Measurements from ENCODE around the gene ADARB2. TPM values are rescaled to one million over a fixed set of nuclear protein-coding genes. Genes with fewer than 3 reads are reported as not detected.
"Not testable (repeated sequence)": the region's sequence is repeated elsewhere in the genome, so short reads cannot be mapped to it uniquely, and the experiment has no call there.

The ADARB2 gene
- total RNA-seq, 2 donors from 2014 or later, result 8.0 to 12.2 TPM

DNA sequence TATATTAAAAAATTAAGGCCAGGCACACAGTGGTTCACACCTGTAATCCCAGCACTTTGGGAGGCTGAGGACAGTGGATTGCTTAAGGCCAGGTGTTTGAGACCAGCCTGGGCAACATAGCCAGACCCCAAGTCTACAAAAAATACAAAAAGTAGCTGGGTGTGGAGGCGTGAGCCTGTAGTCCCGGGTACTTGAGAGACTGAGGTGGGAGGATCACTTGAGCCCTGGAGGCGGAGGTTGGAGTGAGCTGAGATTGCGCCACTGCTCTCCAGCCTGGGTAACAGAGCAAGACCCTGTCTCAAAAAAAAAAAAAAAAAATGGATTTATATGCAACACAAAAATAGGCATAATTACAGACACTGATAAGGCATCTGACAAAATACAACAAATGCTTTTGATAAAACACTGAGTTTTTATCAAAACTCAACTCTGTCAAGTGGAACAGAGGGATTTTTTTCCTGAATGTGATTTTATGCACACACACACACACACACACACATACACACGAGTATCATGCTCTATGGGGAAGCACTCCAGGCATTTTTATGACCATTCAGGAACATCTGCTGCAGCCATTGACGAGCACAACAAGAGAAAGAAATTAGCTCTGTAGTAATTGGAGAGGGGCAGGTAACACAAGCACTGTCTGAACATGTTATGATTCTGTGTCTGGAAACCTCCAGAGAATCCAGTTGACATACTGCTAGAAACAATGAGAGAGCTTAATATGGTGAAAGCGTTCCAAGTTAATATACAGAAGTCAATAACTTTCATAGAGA is 488.0 kb downstream of the ADARB2 start:
- H3K4me3 ChIP-seq, result no peak overlapping the region
- WGBS, 2 donors, result 57 to 69% methylated on average over 7 of the region's 7 CpGs
- no peak for TF ChIP-seq CTCF (IDR thresholded peaks at IDR 0.05)
- no peaks in the 10 kb centered on the region for H3K9me3 ChIP-seq
- H3K27me3 ChIP-seq, result no peaks in the 10 kb centered on the region
- H3K4me1 ChIP-seq, result no peaks in the 10 kb centered on the region
- ATAC-seq (no peak), DNase-seq (no peak)
- H3K27ac ChIP-seq, result no peak overlapping the region
- H3K36me3 ChIP-seq (replicated peaks in 1 of 2; ENCODE audit: insufficient read depth in 1 of 2, low read depth in 2 of 2), result no peaks in the 10 kb centered on the region
- intact Hi-C loops (cut with DNase I), result no loop called here

GRCh38 chr10:1248262-1248630 is 489.1 kb downstream of the ADARB2 start:
- H3K27ac ChIP-seq; H3K4me3 ChIP-seq; ATAC-seq; H3K27me3 ChIP-seq; DNase-seq; H3K9me3 ChIP-seq; H3K4me1 ChIP-seq; H3K36me3 ChIP-seq (replicated peaks in 1 of 2; ENCODE audit: insufficient read depth in 1 of 2, low read depth in 2 of 2); intact Hi-C loops (cut with DNase I): not testable (repeated sequence)
- WGBS, 2 donors, result 10 to 29% methylated on average over 10 to 13 of the region's 13 CpGs

- no peak for TF ChIP-seq POLR2A (IDR thresholded peaks at IDR 0.05)
- no peak for TF ChIP-seq CTCF (IDR thresholded peaks at IDR 0.05)
- intact Hi-C loops (cut with DNase I), result no loop called here
- WGBS, 2 donors, result 52 to 72% methylated on average over 14 to 17 of the region's 17 CpGs
- ATAC-seq (no peak), DNase-seq (no peak)
- Histone ChIP-seq H3K4me1 (no peaks in the 10 kb centered on the region), H3K27me3 (no peaks in the 10 kb centered on the region), H3K9me3 (no peaks in the 10 kb centered on the region), H3K27ac (no peak overlapping the region), H3K36me3 (replicated peaks in 1 of 2; ENCODE audit: insufficient read depth in 1 of 2, low read depth in 2 of 2) (no peaks in the 10 kb centered on the region), H3K4me3 (no peak overlapping the region)
Measured at GRCh38 chr10:1247598-1248261, 489.6 kb downstream of the ADARB2 start.

- ATAC-seq, result no peak
- Histone ChIP-seq H3K9me3 (no peaks in the 10 kb centered on the region), H3K27ac (no peak overlapping the region), H3K27me3 (peaks cover 0 to 12% of the 10 kb centered on the region in 2 donors), H3K4me3 (no peak overlapping the region), H3K4me1 (peaks cover 3% of the 10 kb centered on the region), H3K36me3 (replicated peaks in 1 of 2; ENCODE audit: insufficient read depth in 1 of 2, low read depth in 2 of 2) (no peaks in the 10 kb centered on the region)
- intact Hi-C loops (cut with DNase I), result no loop called here
- TF ChIP-seq CTCF (IDR thresholded peaks at IDR 0.05) (no peak), POLR2A (IDR thresholded peaks at IDR 0.05) (no peak)
- 87 to 88% methylated on average over 18 of the region's 18 CpGs for WGBS, 2 donors
- no peak for DNase-seq
Measured at GRCh38 chr10:1244493-1244892, 492.8 kb downstream of the ADARB2 start.

GRCh38 chr10:1243486-1244234 is 493.7 kb downstream of the ADARB2 start:
- H3K36me3 ChIP-seq (replicated peaks in 1 of 2; ENCODE audit: insufficient read depth in 1 of 2, low read depth in 2 of 2), result no peaks in the 10 kb centered on the region
- H3K27me3 ChIP-seq, result peaks cover 0 to 12% of the 10 kb centered on the region in 2 donors
- WGBS, 2 donors, result 63 to 80% methylated on average over 19 to 22 of the region's 22 CpGs
- H3K27ac ChIP-seq, result no peak overlapping the region
- no peaks in the 10 kb centered on the region for H3K9me3 ChIP-seq
- ATAC-seq (no peak), DNase-seq (no peak)
- H3K4me1 ChIP-seq, result peaks cover 3% of the 10 kb centered on the region
- TF ChIP-seq CTCF (IDR thresholded peaks at IDR 0.05) (no peak), POLR2A (IDR thresholded peaks at IDR 0.05) (no peak)
- intact Hi-C loops (cut with DNase I), result no loop called here
- H3K4me3 ChIP-seq, result no peak overlapping the region
